ENCODE measurements around the gene NOSIP.

The NOSIP gene

DNA sequence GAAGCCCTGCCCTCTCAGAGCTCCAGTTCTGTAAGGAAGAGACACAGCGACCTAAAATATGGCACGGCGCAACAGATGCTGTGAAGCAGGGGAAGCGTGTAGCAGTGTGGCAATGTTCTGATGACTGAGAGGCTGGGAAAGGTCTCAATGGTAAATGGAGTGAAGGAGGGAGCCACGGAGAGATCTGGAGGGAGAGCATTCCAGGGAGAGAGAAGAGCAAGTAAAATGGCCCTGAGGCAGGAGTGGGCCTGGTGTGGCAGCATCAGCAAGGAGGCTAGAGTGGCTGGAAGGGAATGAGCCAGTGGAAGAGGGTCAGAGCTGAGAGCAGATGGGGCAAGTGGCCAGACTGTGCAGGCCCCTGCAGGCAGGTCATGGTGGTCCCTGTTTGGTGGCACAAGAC, 36.2 kb downstream of the NOSIP start:
- no peak for DNase-seq

DNA sequence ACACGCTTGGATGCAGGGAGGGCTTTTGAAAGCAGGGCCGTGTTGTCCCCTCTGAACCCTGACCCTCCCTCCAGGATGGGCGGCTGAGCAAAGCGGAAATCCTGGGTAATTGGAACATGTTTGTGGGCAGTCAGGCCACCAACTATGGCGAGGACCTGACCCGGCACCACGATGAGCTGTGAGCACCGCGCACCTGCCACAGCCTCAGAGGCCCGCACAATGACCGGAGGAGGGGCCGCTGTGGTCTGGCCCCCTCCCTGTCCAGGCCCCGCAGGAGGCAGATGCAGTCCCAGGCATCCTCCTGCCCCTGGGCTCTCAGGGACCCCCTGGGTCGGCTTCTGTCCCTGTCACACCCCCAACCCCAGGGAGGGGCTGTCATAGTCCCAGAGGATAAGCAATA, 37.3 kb downstream of the NOSIP start:
- DNase-seq: no peak

DNA sequence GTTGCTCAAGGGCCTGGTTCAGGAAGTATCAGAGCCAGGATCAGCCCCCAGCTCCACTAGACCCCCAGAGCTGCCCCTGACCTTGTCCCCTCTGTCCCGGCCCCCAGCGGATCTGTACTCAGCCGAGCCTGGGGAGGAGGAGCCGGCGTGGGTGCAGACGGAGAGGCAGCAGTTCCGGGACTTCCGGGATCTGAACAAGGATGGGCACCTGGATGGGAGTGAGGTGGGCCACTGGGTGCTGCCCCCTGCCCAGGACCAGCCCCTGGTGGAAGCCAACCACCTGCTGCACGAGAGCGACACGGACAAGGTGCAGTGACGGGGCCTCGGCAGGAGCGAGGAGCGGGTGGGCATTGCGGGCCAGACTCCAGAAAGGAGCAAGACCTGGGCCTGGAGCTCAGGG, 37.9 kb downstream of the NOSIP start:
- DNase-seq: no peak

DNA sequence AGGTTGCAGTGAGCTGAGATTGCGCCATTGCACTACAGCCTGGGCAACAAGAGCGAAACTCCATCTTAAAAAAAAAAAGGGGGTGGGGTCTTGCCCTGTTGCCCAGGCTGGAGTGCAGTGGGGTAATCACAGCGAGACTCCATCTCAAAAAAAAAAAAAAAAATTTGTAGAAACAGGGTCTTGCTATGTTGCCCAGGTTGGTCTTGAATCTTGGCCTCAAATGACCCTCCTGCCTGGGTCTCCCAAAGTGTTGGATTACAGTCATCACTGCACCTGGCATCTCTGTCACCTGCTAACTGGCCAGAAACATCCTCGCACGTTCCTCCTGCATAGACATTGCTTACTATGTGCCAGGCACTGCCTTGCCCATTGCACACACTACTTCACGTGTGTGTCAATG, 38.4 kb downstream of the NOSIP start:
- DNase-seq: no peak

DNA sequence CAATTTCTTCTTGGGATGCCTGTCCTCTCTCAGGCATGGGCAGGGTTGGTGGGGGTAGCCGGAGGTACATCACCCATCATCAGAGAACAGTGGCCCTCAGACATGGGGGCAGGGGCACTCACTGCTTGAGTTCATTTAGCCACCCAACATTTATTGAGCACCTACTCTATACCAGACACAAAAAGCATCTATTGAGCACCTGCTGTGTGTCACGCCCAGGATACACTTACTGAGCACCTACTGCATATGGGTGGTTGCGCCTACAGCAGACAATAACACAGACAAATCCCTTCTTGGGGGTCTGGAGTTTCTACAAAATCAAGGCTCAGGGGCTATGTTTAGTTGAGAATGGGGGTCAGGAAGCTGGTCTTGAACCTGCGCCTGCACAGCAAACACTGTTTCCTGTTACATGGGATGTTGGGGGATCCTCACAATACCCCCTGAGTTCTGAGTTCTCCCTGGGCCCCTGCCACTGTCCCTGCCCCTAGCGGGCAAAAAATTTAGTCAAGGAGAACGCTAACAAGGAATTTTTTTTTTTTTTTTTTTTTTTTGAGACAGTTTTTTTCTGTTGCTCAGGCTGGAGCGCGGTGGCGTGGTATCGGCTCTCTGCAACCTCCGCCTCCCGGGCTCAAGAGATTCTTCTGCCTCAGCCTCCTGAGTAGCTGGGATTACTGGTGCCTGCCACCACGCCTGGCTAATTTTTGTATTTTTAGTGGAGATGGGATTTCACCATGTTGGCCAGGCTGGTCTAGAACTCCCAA, 41.0 kb downstream of the NOSIP start:
- no peak for DNase-seq

DNA sequence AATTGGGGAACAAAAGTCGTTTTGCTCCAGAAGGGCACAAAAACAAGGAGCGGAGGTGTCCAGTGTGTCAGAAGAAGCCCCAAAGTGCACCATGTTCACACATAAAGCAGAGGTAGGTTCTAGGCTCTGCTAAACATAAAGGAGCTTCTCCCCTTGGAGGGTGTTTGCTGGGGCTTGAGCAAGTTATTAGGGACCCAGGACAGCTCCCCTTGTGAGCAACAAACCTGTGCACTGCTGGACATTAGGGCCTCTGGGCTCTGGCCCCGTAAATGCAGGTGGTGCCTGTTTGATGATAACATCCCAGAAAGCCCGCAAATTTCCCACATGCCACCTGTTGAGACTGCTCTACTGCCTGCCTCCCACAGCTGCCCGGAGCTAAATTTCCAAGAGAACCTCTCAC, 41.7 kb downstream of the NOSIP start:
- DNase-seq: no peak

DNA sequence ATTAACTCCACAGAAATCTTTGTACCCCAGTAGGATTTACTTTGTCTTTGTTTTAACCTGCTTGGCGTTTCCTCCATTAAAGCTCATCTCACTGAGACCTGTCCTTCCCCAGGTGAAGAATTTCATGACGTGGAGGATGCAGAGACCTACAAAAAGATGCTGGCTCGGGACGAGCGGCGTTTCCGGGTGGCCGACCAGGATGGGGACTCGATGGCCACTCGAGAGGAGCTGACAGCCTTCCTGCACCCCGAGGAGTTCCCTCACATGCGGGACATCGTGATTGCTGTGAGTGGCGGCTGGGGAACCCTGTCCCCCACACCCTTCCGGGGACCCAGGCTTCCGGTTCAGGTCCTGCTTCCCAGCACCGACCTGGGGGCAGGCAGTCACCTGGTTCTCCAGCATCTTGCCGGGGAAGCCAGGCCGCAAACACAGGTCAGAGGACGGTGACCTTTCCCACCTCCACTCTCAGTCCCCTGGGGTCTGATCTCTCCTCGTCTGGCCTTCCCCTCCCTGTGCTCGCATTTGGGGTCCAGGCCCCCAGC, 43.4 kb downstream of the NOSIP start:
- no peak for DNase-seq

DNA sequence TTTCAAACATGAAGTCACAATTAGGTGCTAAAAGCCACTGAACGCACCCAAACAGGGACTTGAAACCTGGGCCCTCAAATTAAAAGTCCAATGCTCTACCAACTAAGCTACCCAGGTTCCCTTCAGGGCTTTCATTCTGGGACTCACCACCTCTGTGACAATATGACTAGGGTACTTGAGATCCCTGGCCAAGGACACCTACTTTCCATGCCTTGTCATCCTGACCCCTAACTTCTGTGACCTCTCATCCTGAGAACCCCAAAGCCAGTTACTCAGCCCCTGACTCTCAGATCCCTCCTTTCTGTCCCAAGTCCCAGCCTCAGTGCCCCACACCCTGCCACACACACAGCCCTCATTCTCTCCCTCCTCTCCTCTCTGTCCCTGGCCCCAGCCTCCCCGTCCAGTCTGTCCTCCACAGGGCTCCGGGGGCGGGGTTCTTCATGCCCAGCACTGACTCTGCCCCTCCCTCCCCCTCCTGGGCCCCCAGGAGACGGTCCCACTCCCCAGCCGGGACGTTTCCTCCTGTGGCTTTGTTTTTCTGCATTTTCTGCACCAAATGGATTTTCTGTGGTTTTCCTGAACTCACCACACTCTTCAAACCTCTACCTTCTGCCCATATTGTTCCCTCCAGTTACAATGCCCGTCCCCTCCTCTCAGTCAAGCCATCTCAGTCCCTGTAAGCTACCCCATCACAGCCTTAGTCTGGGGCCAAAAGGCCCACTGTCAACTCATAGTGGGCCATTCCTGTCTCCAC, 45.5 kb downstream of the NOSIP start:
- DNase-seq: no peak

DNA sequence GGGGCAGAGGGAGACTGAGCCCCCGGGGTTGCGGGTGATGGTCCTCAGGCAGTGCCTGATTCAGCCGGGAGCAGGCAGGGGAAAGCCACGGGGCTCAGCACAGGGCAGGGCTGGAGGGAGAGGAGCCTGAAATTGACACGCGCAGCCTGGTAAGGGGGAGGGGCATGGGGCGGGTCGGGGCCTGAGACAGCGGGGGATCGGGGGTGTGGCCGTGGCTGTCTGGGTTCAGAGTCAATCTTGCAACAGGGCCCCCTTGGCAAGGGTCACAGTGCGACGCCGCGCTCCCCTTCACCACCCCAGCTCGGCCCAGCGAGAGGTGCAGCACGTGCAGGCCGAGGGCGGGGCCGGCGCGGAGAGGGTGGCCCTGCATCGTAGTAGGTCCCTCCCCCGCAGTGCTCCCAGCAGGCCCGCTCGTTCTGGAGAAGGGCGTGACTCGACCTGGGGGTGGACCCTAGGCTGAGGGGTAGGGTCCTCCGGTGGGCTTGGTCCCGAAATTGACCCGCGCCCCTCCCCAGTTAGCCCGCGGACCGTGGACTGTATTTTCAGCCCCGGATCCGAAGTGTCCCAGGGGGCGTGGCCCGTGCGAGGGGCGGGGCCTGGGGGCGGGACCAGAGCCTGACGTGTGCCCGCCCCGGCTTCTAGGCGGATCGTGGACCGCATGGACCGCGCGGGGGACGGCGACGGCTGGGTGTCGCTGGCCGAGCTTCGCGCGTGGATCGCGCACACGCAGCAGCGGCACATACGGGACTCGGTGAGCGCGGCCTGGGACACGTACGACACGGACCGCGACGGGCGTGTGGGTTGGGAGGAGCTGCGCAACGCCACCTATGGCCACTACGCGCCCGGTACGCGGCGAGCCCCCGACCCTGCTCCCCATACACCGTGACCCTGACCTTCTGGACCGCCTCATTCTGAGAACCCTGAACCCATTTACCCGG, 46.5 kb downstream of the NOSIP start:
- DNase-seq: peak; percentile 6

DNA sequence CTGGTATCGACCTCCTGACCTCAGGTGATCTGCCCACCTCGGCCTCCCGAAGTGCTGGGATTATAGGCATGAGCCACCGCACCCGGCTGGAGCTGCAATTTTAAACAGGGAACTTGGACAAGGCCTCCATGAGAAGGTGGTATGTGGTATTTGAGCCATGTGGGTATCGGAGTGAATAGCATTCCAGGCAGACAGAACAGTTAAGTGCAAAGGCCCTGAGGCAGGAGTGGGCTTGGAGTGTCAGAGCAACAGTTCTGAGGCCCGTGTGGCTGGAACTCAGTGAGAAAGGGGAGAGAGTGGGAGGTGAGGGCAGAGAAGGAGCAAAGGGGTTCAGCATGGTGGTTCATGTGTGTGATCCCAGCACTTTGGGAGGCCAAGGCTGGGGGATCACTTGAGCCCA, 49.6 kb downstream of the NOSIP start:
- DNase-seq: no peak

DNA sequence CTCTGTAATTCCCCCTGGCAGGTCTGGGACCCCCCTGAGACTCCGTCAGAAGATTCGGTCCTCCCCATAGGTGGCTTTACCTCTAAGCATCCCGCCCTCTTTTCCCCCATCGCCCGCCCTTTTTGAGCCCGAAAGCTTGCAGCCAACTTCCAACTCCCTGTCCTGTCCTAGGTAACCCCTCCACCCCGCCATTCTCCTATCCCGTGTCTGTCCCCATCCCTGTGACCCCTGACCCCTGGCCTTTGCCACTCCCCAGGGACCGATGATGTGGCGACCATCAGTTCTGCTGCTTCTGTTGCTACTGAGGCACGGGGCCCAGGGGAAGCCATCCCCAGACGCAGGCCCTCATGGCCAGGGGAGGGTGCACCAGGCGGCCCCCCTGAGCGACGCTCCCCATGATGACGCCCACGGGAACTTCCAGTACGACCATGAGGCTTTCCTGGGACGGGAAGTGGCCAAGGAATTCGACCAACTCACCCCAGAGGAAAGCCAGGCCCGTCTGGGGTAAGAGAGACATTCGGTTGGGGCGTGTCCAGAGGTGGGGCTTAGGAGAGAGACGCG, 52.1 kb downstream of the NOSIP start:
- DNase-seq: no peak

DNA sequence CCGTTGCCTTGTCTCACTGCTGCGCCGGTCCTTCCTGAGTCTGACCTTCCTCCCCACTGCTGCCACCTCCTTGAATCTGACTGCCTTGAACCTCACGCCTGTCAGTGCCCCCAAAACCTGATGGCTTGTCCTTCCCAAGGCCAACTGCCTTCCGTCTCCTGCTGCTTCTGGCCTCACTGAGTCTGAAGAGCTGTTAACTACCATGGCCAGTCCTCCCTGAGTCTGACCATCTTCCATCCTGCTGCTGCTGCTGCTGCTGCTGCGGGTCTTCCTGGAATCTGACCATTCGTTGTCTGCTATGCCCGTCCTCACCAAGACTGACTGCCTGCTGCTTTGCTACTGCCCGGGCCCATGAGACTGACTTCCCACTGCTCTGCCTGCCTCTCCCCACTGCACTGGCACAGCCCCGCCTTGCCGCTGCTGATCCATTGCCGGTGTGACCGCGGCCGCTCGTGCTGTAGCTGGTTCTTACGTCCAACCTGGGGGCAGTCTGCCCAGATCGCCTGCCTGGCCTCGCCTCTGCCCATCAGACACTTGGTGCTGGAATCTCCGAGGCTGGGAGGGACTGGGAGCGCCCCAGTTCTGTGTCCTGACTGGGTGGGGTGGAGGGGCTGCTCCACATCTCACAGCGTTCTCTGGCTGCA, 55.4 kb downstream of the NOSIP start:
- DNase-seq: no peak

DNA sequence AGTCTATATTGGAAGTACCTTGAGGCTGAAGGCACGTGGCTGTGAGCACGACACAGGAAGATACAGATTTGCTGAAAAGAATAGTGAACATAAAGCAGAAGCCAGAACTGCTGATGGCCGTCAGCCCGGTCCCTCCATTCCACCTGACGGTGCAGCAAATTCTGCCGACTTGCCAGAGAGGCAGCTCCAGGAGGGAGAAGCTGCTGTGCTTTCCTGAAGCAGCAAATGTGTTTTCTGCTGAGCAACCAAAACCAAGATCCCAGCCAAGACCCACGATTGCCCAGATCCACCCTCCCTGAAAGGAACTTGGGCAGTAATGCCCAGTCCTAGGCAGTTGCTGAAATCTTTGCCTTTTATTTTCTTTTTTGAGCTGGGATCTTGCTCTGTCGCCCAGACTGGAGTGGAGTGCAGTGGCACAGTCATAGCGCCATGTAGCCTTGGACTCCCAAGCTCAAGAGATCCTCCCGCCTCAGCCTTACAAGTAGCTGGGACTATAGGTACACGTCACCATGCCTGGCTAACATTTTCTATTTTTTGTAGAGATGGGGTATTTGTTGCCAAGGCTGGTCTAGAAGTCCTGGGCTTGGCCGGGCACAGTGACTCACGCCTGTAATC, 59.5 kb downstream of the NOSIP start:
- no peak for DNase-seq

DNA sequence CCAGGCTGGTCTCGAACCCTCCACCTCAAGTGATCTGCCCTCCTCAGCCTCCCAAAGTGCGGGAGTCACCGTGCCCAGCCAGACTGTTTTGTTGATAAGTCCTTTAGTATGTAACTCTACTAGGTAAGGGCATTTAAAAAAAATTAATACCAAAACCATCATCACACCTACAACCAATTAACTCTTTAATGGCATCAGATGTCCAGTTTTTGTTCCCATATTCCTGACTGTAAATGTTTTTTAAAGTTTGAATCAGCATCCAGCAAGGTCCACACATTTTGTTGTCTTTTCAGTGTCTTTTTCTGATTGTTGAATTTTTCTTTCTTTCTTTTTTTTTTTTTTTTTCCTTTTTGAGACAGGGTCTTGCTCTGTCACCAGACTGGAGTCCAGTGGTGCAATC, 62.3 kb downstream of the NOSIP start:
- no peak for DNase-seq

DNA sequence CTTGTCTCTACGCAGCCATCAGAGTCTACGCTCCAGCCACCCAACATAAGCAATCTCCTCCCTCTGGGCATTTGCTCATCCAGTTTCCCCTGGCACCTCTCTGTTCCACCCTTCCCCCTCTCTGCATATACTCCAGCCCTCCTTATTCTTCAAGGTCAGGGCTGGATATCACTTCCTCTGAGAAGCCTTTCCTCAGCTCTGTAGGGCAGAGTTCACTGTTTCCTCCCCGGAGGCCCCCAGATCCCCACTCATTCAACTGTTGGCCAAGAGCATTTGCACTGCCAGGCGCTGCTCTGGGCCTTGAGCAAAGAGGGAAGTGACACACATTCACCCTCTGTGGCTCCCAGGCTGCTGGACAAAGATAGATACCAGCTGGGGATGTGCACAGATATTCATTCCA, 64.6 kb downstream of the NOSIP start:
- no peak for DNase-seq

DNA sequence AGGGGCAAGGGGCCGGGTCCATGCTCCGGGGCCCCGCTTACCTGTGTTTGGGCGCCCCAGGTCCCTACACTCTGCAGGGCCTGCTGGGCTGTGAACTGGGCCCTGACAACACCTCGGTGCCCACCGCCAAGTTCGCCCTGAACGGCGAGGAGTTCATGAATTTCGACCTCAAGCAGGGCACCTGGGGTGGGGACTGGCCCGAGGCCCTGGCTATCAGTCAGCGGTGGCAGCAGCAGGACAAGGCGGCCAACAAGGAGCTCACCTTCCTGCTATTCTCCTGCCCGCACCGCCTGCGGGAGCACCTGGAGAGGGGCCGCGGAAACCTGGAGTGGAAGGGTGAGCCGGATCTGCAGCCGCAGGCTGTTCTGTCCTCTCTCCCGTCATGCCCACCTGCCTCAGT, 66.2 kb downstream of the NOSIP start:
- DNase-seq: peak; percentile 24

DNA sequence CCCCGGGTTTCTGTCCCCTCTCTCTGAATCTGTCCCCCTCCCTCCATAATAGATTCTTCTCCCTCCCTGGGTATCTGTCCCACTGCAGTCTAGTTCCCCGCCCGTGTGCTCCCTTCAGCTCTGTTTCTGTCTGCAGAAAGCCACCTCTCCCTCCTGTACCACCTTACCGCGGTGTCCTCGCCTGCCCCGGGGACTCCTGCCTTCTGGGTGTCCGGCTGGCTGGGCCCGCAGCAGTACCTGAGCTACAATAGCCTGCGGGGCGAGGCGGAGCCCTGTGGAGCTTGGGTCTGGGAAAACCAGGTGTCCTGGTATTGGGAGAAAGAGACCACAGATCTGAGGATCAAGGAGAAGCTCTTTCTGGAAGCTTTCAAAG, 66.6 kb downstream of the NOSIP start:
- DNase-seq: peak; percentile 32

DNA sequence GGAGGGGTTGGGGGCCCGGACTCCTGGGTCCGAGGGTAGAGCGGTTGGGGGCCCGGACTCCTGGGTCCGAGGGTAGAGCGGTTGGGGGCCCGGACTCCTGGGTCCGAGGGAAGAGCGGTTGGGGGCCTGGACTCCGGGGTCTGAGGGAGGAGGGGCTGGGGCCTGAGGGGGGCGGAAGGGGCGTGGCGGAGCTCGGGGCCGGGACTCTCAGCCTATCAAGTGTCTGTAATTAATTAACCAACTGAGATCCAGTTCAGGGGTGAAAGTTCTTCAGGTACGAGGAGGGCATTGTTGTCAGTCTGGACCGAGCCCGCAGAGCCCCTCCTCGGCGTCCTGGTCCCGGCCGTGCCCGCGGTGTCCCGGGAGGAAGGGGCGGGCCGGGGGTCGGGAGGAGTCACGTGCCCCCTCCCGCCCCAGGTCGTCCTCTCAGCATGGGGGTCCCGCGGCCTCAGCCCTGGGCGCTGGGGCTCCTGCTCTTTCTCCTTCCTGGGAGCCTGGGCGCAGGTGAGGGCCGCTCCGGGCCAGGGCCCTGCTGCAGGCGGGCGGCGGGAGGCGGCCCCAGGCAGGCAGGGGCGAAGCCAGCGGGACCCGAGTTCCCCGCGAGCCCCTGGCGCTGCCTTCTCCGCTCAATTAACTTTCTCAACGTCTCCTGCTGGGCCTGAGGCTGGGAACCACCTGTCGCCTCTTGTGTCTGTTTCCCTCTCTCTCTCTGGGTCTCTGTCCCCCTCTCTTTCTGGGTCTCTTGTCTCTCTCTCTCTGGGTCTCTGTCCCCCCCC, 67.2 kb downstream of the NOSIP start:
- peak; percentile 66 for DNase-seq

DNA sequence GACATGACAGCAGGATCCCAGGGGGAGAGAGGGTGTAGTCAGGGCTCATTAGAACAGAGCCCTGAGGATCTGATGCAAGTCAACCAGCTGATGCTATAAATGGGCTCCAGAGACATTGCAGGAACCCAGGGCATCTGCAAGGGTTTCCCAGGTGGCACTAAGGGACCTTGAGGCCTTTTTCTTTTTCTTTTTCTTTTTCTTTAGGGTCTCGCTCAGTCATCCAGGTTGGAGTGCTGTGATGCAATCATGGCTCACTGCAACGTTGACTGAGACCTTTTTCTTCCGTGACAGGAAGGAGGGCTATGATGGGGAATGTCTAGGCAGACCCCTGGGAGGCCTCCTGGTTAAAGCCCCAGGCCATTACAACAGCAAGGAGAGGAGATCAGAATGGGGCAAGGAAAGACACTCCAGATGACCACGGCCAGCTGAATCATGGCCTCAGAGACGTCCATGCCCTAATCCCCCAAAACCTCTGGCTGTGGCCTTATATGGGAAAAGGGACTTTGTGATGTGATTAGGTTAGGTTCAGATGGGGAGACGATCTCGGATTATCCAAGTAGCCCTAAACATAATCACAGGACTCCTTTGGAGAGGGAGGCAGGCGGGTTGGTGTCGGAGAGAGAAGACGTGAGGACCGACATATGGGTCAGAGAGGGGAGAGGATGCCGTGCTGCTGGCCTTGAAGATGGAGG, 72.4 kb downstream of the NOSIP start:
- DNase-seq: no peak

DNA sequence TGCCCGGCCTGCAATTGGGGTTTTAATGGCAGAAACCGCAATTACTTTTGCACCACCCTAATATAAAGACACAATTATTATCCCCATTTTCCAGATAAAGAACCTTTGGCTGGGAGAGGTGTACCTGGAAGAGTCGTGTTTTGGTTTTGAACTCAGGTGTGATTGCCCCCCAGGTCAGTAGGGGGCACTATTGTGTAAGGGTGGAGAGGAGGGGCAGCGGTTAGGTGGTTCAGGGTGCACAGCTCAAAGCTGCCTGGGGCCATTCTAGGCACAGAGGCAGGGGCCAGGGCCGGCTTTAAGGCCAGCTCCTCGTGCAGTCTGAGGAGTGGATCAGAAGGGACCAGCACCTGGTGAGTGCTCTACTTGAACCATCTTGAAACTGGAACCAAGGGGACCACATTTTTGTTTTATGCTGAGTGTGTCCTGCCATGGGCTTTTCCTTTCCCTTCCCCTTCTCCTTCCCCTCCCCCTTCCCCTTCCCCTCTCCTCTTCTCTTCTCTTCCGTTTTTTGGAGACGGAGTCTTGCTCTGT, 73.7 kb downstream of the NOSIP start:
- peak; percentile 27 for DNase-seq

Data from DMS79 treated with DMSO at 0.1 percent for 48 hours (cell line).